CD14-positive monocyte (primary cell): Measurements from ENCODE around the gene ANO2. TPM values are rescaled to one million over a fixed set of nuclear protein-coding genes. Genes with fewer than 3 reads are reported as not detected.
A peak's percentile ranks its signal among the peaks of the same experiment; 100 is the strongest.

Source experiments
- DNase-seq, 3 donors: peaks; one replicate each; pipeline ENCODE4 v3.0.0-alpha.2; 2011 to 2022
- H2AFZ ChIP-seq: 2 replicates; pipeline ENCODE4 v1.6.0; 2012; ENCODE audit warnings: mild to moderate bottlenecking, low read depth, low read length, inconsistent platforms; ENCODE audit not compliant: insufficient read depth, poor library complexity, severe bottlenecking
- H3K27ac ChIP-seq, 2 donors: 1 replicate in 1 of 2; 2 replicates in 1 of 2; pipeline ENCODE4 v1.5.1; 2012 to 2013; ENCODE audit warnings: low read length in 2 of 2, control low read depth in 1 of 2, inconsistent platforms in 1 of 2, low read depth in 1 of 2, mild to moderate bottlenecking in 1 of 2
- H3K27me3 ChIP-seq, 2 donors: one replicate each; pipeline versions ENCODE4 v1.6.0 to v1.6.1; 2011 to 2013; ENCODE audit warnings: low read length in 2 of 2; ENCODE audit not compliant: control insufficient read depth in 2 of 2, insufficient read depth in 2 of 2
- H3K36me3 ChIP-seq, 2 donors: replicated peaks in 1 of 2; 1 replicate in 1 of 2; 2 replicates in 1 of 2; pipeline versions ENCODE4 v1.5.1 to v1.6.1; 2012 to 2013; ENCODE audit warnings: low read length in 2 of 2, control low read depth in 1 of 2, inconsistent platforms in 1 of 2, mild to moderate bottlenecking in 1 of 2; ENCODE audit not compliant: insufficient read depth in 2 of 2, control insufficient read depth in 1 of 2
- H3K4me1 ChIP-seq, 2 donors: 1 replicate in 1 of 2; 2 replicates in 1 of 2; pipeline versions ENCODE4 v1.5.1 to v1.6.1; 2012 to 2013; ENCODE audit warnings: low read length in 2 of 2, control low read depth in 1 of 2, inconsistent platforms in 1 of 2, mild to moderate bottlenecking in 1 of 2, moderate library complexity in 1 of 2; ENCODE audit not compliant: insufficient read depth in 2 of 2, control insufficient read depth in 1 of 2
- H3K4me2 ChIP-seq: replicated peaks from 2 replicates; pipeline ENCODE3; 2012; ENCODE audit warnings: low read length, moderate library complexity, mild to moderate bottlenecking; ENCODE audit not compliant: poor library complexity, severe bottlenecking; ENCODE audit errors: extremely low read depth
- H3K4me3 ChIP-seq, 3 experiments: fragments of 200-600 bp in 1 of 3; sonication (generic) in 1 of 3; replicated peaks in 1 of 3; 1 replicate in 2 of 3; 2 replicates in 1 of 3; pipeline ENCODE4 v1.5.1; 2011 to 2013; ENCODE audit warnings: low read length in 3 of 3, mild to moderate bottlenecking in 3 of 3, control low read depth in 2 of 3, low read depth in 2 of 3, inconsistent platforms in 1 of 3, moderate library complexity in 1 of 3
- H3K79me2 ChIP-seq: 2 replicates; pipeline ENCODE4 v1.6.0; 2012; ENCODE audit warnings: mild to moderate bottlenecking, control low read depth, inconsistent platforms, low read length, moderate library complexity; ENCODE audit not compliant: insufficient read depth
- H3K9ac ChIP-seq: 2 replicates; pipeline ENCODE4 v1.6.0; 2017; ENCODE audit warnings: low read length, mild to moderate bottlenecking; ENCODE audit not compliant: insufficient read depth, poor library complexity, severe bottlenecking
- H3K9me3 ChIP-seq, 2 donors: replicated peaks in 1 of 2; 1 replicate in 1 of 2; 2 replicates in 1 of 2; pipeline versions ENCODE4 v1.5.1 to v1.6.1; 2012 to 2013; ENCODE audit warnings: low read length in 2 of 2, control low read depth in 1 of 2; ENCODE audit not compliant: control insufficient read depth in 1 of 2, insufficient read depth in 1 of 2
- H4K20me1 ChIP-seq: 2 replicates; pipeline ENCODE4 v1.6.0; 2012; ENCODE audit warnings: mild to moderate bottlenecking, low read length, control low read depth, moderate library complexity; ENCODE audit not compliant: insufficient read depth
- H3K27ac Mint-ChIP-seq, 7 donors: one replicate each; pipeline ENCODE4 v1.8.0; 2020; ENCODE audit warnings: mild to moderate bottlenecking in 7 of 7, mixed read lengths in 7 of 7, moderate library complexity in 6 of 7, inconsistent platforms in 2 of 7
- H3K27me3 Mint-ChIP-seq, 3 donors: one replicate each; pipeline ENCODE4 v1.8.0; 2021 to 2022; ENCODE audit warnings: low read depth in 3 of 3, mild to moderate bottlenecking in 3 of 3, mixed read lengths in 3 of 3, moderate library complexity in 3 of 3, inconsistent platforms in 1 of 3
- H3K36me3 Mint-ChIP-seq, 2 donors: one replicate each; pipeline ENCODE4 v1.8.0; 2020; ENCODE audit warnings: mixed read lengths in 2 of 2, inconsistent platforms in 1 of 2, mild to moderate bottlenecking in 1 of 2
- H3K4me1 Mint-ChIP-seq: one replicate; pipeline ENCODE4 v1.8.0; 2020; ENCODE audit warnings: mild to moderate bottlenecking, mixed read lengths
- H3K4me3 Mint-ChIP-seq, 2 donors: one replicate each; pipeline ENCODE4 v1.8.0; 2020; ENCODE audit warnings: mild to moderate bottlenecking in 2 of 2, mixed read lengths in 2 of 2, moderate library complexity in 1 of 2
- H3K9me3 Mint-ChIP-seq, 7 donors: one replicate each; pipeline ENCODE4 v1.8.0; 2020 to 2022; ENCODE audit warnings: mixed read lengths in 7 of 7, mild to moderate bottlenecking in 6 of 7, moderate library complexity in 6 of 7, inconsistent platforms in 2 of 7
- WGBS: methylation state at CpG from one replicate; pipeline ENCODE4 v1.1.5; 2013; ENCODE audit warnings: missing lambda C conversion rate; ENCODE audit not compliant: insufficient coverage; 5-methylcytosine and 5-hydroxymethylcytosine counted together
- intact Hi-C, 2 donors: fragments of 100-400 bp; cut with micrococcal nuclease; formaldehyde crosslinking; loops; one replicate each; pipeline versions ENCODE4 v1.15.0 to v1.15.1; 2023
- polyA minus RNA-seq: library from RNA; depleted of rRNA, polyadenylated mRNA; stranded (reverse); fragments of >200 nt; gene quantifications from 2 replicates; pipeline ENCODE4 v1.2.3, GENCODE V29; 2012
- polyA plus RNA-seq, 3 donors: library from polyadenylated mRNA; depleted of rRNA in 1 of 3; unstranded in 2 of 3; stranded (reverse) in 1 of 3; fragments of 300-500 nt in 2 of 3; fragments of >200 nt in 1 of 3; fragmentation: Illumina TruSeq in 2 of 3; gene quantifications; 1 replicate in 2 of 3; 2 replicates in 1 of 3; pipeline ENCODE4 v1.2.3, GENCODE V29; 2012 to 2021
- total RNA-seq, 12 experiments: library from RNA in 1 of 12; stranded (reverse) in 1 of 12; fragments of 120-200 nt in 1 of 12; gene quantifications; one replicate each; pipeline ENCODE4 v1.2.4 and lab custom pipeline; 2013 to 2026; ENCODE audit warnings: mixed read lengths in 6 of 12, inconsistent platforms in 1 of 12
- TF ChIP-seq, protein P1 (sequence below): fragments of 200-600 bp; IDR thresholded peaks from one replicate; pipeline ENCODE4 v1.8.0; 2022; ENCODE audit warnings: antibody characterized with exemption, mild to moderate bottlenecking

The ANO2 gene
- not detected for total RNA-seq (2013)
- not detected for polyA plus RNA-seq
- polyA minus RNA-seq = not detected in 2 replicates
- total RNA-seq (lab: John Stamatoyannopoulos, UW) = 0 to 2.1 (median 0.12) reads per million in 11 experiments

DNA sequence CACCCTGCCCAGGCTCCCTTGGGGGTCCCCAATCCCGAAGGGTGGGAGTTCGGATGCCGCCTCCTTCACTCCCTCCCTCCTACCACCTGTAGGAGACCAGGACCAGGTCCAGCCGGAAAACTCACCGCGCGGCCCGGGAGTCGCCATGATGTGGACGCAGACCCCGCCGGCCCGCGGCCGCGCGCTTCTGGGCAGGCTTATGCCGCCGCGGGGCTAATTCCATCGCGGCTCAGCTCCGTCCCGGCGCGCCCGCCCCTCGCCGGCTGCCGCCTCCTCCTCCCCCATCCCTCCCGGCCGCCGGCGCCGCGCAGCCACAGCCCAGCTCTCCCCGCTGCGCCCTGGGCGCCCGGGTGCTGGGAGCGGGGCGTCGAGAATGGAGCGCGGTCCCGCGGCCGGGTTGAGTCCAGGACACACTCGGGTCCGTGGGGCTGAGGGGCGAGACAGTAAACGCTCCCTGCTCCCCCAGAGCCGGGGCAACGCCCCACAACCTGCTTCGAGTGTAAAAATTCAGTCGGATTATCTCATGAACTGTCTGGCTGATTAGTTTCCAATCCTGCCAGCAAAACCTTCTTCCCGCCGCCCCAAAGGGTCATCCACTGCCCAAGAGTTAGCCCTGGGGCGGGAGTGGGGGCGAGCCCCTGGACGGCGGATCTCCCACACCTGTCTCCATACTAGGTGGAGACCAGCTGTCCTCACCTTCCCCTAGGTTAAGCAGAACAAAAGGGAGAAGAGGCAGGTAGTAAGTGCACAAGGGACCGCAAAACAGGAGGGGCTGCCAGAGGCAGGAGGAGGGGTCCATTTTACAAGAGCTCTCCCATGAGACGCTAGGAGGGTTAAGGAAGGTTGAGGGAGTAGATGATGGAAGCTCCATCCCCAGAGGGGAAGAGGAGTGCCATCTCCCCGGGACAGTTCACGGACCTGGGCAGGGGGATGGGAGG lies at the start of gene ANO2:
TSS of gene ANO2 (minus strand) at position 189 of the 938 bp plus-strand sequence. CDS start at position 147, 42 bp downstream.
- Histone ChIP-seq H3K36me3 (no peaks in the 10 kb centered on the region), H3K4me1 (no peaks in the 10 kb centered on the region), H3K4me3 (no peak within 1 kb of the TSS), H3K79me2 (no peaks in the 10 kb centered on the region), H2AFZ (no peak within 1 kb of the TSS), H3K9ac (no peak within 1 kb of the TSS), H3K27me3 (peaks cover 50 to 51% of the 10 kb centered on the region in 2 donors), H4K20me1 (no peaks in the 10 kb centered on the region), H3K27ac (no peak within 1 kb of the TSS), H3K9me3 (peaks cover 4 to 20% of the 10 kb centered on the region in 2 donors), H3K4me2 (no peak within 1 kb of the TSS)
- Mint-ChIP-seq H3K4me1 (peaks cover 8% of the 10 kb centered on the region), H3K36me3 (no peaks in the 10 kb centered on the region), H3K4me3 (peak within 1 kb of the TSS; percentile 48 to 84), H3K9me3 (peaks cover 0 to 10% (median 2%) of the 10 kb centered on the region in 7 donors), H3K27me3 (peaks cover 53 to 61% (median 60%) of the 10 kb centered on the region in 3 donors), H3K27ac (no peak within 1 kb of the TSS)
- 3% methylated on average over 57 of the region's 66 CpGs for WGBS
- TF ChIP-seq, protein P1, sequence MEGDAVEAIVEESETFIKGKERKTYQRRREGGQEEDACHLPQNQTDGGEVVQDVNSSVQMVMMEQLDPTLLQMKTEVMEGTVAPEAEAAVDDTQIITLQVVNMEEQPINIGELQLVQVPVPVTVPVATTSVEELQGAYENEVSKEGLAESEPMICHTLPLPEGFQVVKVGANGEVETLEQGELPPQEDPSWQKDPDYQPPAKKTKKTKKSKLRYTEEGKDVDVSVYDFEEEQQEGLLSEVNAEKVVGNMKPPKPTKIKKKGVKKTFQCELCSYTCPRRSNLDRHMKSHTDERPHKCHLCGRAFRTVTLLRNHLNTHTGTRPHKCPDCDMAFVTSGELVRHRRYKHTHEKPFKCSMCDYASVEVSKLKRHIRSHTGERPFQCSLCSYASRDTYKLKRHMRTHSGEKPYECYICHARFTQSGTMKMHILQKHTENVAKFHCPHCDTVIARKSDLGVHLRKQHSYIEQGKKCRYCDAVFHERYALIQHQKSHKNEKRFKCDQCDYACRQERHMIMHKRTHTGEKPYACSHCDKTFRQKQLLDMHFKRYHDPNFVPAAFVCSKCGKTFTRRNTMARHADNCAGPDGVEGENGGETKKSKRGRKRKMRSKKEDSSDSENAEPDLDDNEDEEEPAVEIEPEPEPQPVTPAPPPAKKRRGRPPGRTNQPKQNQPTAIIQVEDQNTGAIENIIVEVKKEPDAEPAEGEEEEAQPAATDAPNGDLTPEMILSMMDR = no peak
- intact Hi-C loops = no loop called here
- no peak for DNase-seq

DNA sequence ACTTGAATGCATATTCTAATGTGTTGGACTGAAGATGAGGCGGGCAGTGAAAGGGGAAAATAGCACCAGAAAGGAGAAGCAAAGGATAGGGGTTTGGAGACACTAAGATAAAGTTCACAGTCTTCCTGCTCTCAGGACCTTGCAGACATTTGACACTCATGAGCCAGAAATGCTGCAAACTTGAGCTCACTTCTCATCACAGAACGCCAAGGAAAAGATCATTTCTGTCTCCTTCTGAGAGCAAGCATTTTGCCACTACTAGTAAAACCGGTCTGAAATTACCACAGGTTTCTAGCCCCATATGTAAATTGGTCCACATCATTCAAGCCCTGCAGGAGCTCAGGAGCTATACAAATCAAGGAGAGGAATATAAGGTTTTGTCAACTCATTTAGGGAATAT lies 44.6 kb upstream of the ANO2 start:
- no peaks in the 10 kb centered on the region for H3K79me2 ChIP-seq
- no peak overlapping the region for H3K4me2 ChIP-seq
- H3K4me1 ChIP-seq = no peaks in the 10 kb centered on the region
- WGBS = 86% methylated on average over 1 of the region's 3 CpGs
- Mint-ChIP-seq H3K9me3 (no peaks in the 10 kb centered on the region), H3K4me1 (peaks cover 3% of the 10 kb centered on the region), H3K36me3 (no peaks in the 10 kb centered on the region), H3K27me3 (peaks cover 0 to 2% (median 0%) of the 10 kb centered on the region in 3 donors), H3K4me3 (no peak overlapping the region), H3K27ac (no peak overlapping the region)
- H3K27ac ChIP-seq = no peak overlapping the region
- no peaks in the 10 kb centered on the region for H3K36me3 ChIP-seq
- TF ChIP-seq, protein P1 = no peak
- H3K4me3 ChIP-seq = no peak overlapping the region
- H4K20me1 ChIP-seq = no peaks in the 10 kb centered on the region
- no peak overlapping the region for H2AFZ ChIP-seq
- no peak overlapping the region for H3K9ac ChIP-seq
- no peaks in the 10 kb centered on the region for H3K27me3 ChIP-seq
- no peak for DNase-seq
- H3K9me3 ChIP-seq = no peaks in the 10 kb centered on the region
- intact Hi-C loops = loop anchor here (2.0 kb wide), 2 partner anchors 49 to 295 kb away; no protein-coding TSS in a partner anchor
